HepG2 (cell line): ENCODE data around the gene ADAMTS4. TPM values are rescaled to one million over a fixed set of nuclear protein-coding genes. Genes with fewer than 3 reads are reported as not detected.

Source experiments
- ATF2 ChIP-seq: sonication (generic); formaldehyde crosslinking; IDR thresholded peaks from 2 replicates; pipeline ENCODE4 v1.4.0; 2020; ENCODE audit warnings: missing genetic modification reagents
- GATAD2A ChIP-seq: IDR thresholded peaks from 2 replicates; pipeline ENCODE4 v1.6.1; 2016
- HCFC1 ChIP-seq: fragments of 150-350 bp; IDR thresholded peaks from 2 replicates; pipeline ENCODE4 v1.6.1; 2014; ENCODE audit warnings: low read depth, low read length
- MIXL1 ChIP-seq: IDR thresholded peaks from 2 replicates; pipeline ENCODE4 v1.6.1; 2016
- MTA1 ChIP-seq: sonication (generic); formaldehyde crosslinking; IDR thresholded peaks from 2 replicates; pipeline ENCODE4 v1.4.0; 2020; ENCODE audit warnings: missing genetic modification reagents, mild to moderate bottlenecking, borderline replicate concordance
- PAF1 ChIP-seq: IDR thresholded peaks from 2 replicates; pipeline ENCODE4 v1.6.1; 2016; ENCODE audit warnings: missing genetic modification reagents, missing compliant biosample characterization
- POLR2A ChIP-seq, 2 experiments: IDR thresholded peaks; 2 replicates each; pipeline ENCODE4 v1.6.1; 2011; ENCODE audit warnings: low read depth in 2 of 2, low read length in 2 of 2, mild to moderate bottlenecking in 1 of 2, moderate library complexity in 1 of 2; ENCODE audit not compliant: insufficient read depth in 1 of 2
- SAP130 ChIP-seq: IDR thresholded peaks from 2 replicates; pipeline ENCODE4 v1.6.1; 2016; ENCODE audit warnings: low read depth
- SNRNP70 ChIP-seq: fragments of 200-400 bp; formaldehyde crosslinking; IDR thresholded peaks from 2 replicates; pipeline ENCODE4 v1.6.1; 2017; ENCODE audit warnings: mild to moderate bottlenecking, low read depth, low read length, moderate library complexity
- STAT5B ChIP-seq: sonication (generic); formaldehyde crosslinking; IDR thresholded peaks from 2 replicates; pipeline ENCODE4 v1.4.0; 2020; ENCODE audit warnings: missing genetic modification reagents
- ZBTB7B ChIP-seq: sonication (generic); formaldehyde crosslinking; IDR thresholded peaks from 2 replicates; pipeline ENCODE4 v1.4.0; 2020; ENCODE audit warnings: missing genetic modification reagents
- ZFP62 ChIP-seq: sonication (generic); formaldehyde crosslinking; IDR thresholded peaks from 2 replicates; pipeline ENCODE4 v1.4.0; 2020; ENCODE audit warnings: missing genetic modification reagents
- ZNF264 ChIP-seq: sonication (generic); formaldehyde crosslinking; IDR thresholded peaks from 2 replicates; pipeline ENCODE4 v1.4.0; 2020; ENCODE audit warnings: missing genetic modification reagents
- ZNF350 ChIP-seq: sonication (generic); formaldehyde crosslinking; IDR thresholded peaks from 2 replicates; pipeline ENCODE4 v1.4.0; 2020; ENCODE audit warnings: mild to moderate bottlenecking, low read depth, missing genetic modification reagents, borderline replicate concordance
- ZNF430 ChIP-seq: sonication (generic); formaldehyde crosslinking; IDR thresholded peaks from 2 replicates; pipeline ENCODE4 v1.9.0; 2021; ENCODE audit warnings: mild to moderate bottlenecking, missing genetic modification reagents
- ZNF441 ChIP-seq: sonication (generic); formaldehyde crosslinking; IDR thresholded peaks from 2 replicates; pipeline ENCODE4 v1.7.0; 2021; ENCODE audit warnings: missing genetic modification reagents, borderline replicate concordance
- ZNF510 ChIP-seq: sonication (generic); formaldehyde crosslinking; IDR thresholded peaks from 2 replicates; pipeline ENCODE4 v1.4.0; 2020; ENCODE audit warnings: low read depth, mild to moderate bottlenecking, missing genetic modification reagents
- ZNF556 ChIP-seq: sonication (generic); formaldehyde crosslinking; IDR thresholded peaks from 2 replicates; pipeline ENCODE4 v1.4.0; 2020; ENCODE audit warnings: mild to moderate bottlenecking, missing genetic modification reagents, borderline replicate concordance
- ZNF598 ChIP-seq: sonication (generic); formaldehyde crosslinking; IDR thresholded peaks from 2 replicates; pipeline ENCODE4 v1.5.1; 2020; ENCODE audit warnings: mild to moderate bottlenecking, missing genetic modification reagents, borderline replicate concordance
- ZNF605 ChIP-seq: sonication (generic); formaldehyde crosslinking; IDR thresholded peaks from 2 replicates; pipeline ENCODE4 v1.8.0; 2022; ENCODE audit warnings: mild to moderate bottlenecking, missing genetic modification reagents
- ZSCAN22 ChIP-seq: sonication (generic); formaldehyde crosslinking; IDR thresholded peaks from 2 replicates; pipeline ENCODE4 v1.4.0; 2020; ENCODE audit warnings: mild to moderate bottlenecking, missing genetic modification reagents
- ZSCAN30 ChIP-seq: sonication (generic); formaldehyde crosslinking; IDR thresholded peaks from 2 replicates; pipeline ENCODE4 v1.5.0; 2020; ENCODE audit warnings: mild to moderate bottlenecking, missing genetic modification reagents
- polyA plus RNA-seq, 8 experiments: library from polyadenylated mRNA; depleted of rRNA in 3 of 8; stranded (reverse) in 7 of 8; unstranded in 1 of 8; fragments of >200 nt; fragmentation: Illumina TruSeq in 4 of 8; extraction: Trizol in 4 of 8; gene quantifications; 2 replicates each; pipeline versions ENCODE4 v1.2.1 to v1.2.3, GENCODE V29; 2011 to 2016; ENCODE audit warnings: low read depth in 4 of 8, missing spikeins in 1 of 8, mixed read lengths in 1 of 8; ENCODE audit not compliant: insufficient read depth in 1 of 8
- total RNA-seq, 5 experiments: library from RNA; depleted of rRNA; stranded (reverse); fragments of >200 nt; fragmentation: Illumina TruSeq; extraction: Trizol; gene quantifications; 2 replicates each; pipeline ENCODE4 v1.2.3, GENCODE V29; 2016; ENCODE audit warnings: low read depth in 1 of 5
- TF ChIP-seq, protein P1 (sequence below): IDR thresholded peaks from 2 replicates; pipeline ENCODE4 v1.6.1; 2016; ENCODE audit warnings: low read depth, control low read depth

The ADAMTS4 gene
- total and polyA plus RNA-seq, 2 of the 13 experiments (the other 11 are each of a cell fraction or from before 2014, with no cell fraction given) = 0.51 to 1.7 TPM

DNA sequence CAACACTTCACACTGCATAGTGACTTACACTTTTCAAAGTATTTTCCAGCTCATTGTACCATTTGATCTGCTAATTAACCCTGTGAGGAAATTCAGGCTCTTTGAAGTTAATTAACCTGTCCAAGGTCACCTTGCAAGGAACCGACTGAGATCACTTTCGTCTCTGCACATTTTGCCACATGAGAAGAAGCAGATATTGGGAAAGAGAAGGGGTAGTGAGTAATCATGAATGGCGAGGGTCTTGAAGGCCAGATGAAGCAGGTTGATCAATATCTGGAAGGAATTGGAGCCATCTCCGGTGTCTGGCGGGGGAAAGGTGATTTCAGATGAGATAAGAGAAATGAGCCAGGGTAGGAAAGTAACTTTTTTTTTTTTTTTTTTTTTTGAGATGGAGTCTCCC, 21.1 kb upstream of the ADAMTS4 start (continued):
- TF ChIP-seq, protein P1, sequence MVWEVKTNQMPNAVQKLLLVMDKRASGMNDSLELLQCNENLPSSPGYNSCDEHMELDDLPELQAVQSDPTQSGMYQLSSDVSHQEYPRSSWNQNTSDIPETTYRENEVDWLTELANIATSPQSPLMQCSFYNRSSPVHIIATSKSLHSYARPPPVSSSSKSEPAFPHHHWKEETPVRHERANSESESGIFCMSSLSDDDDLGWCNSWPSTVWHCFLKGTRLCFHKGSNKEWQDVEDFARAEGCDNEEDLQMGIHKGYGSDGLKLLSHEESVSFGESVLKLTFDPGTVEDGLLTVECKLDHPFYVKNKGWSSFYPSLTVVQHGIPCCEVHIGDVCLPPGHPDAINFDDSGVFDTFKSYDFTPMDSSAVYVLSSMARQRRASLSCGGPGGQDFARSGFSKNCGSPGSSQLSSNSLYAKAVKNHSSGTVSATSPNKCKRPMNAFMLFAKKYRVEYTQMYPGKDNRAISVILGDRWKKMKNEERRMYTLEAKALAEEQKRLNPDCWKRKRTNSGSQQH (CRISPR knock-in tag) = no peak
- TF ChIP-seq SAP130 = no peak
- no peak for TF ChIP-seq STAT5B (CRISPR knock-in tag)
- TF ChIP-seq ZNF441 = peak; percentile 52; the same call in 1 of the 2 replicates
- TF ChIP-seq MIXL1 (CRISPR knock-in tag) = peak; percentile 81
- no peak for TF ChIP-seq ZNF350 (CRISPR knock-in tag)
- peak; percentile 22; the same call in 1 of the 2 replicates for TF ChIP-seq GATAD2A
- no peak for TF ChIP-seq MTA1 (CRISPR knock-in tag)
- peak; percentile 32 to 50; a peak in 2 of 4 replicates for TF ChIP-seq POLR2A (IDR thresholded peaks at IDR 0.05; ENCODE audit: insufficient read depth in 1 of 2, low read depth in 2 of 2, low read length in 2 of 2)
- no peak for TF ChIP-seq ZNF598 (CRISPR knock-in tag)
- TF ChIP-seq ZNF264 (CRISPR knock-in tag) = no peak
- peak; percentile 83; the same call in 1 of the 2 replicates for TF ChIP-seq PAF1 (CRISPR knock-in tag)
- TF ChIP-seq ZFP62 = no peak
- TF ChIP-seq ZSCAN30 (CRISPR knock-in tag) = 0 out of 2 replicates have a peak, but pooled peaks have one; percentile 18
- TF ChIP-seq ZSCAN22 = no peak
- no peak for TF ChIP-seq ZNF430 (CRISPR knock-in tag)
- TF ChIP-seq SNRNP70 = no peak
- TF ChIP-seq ZNF556 = no peak
- no peak for TF ChIP-seq HCFC1
- TF ChIP-seq ATF2 = peak; percentile 19; the same call in 1 of the 2 replicates
- 0 out of 2 replicates have a peak, but pooled peaks have one; percentile 3 for TF ChIP-seq ZNF605
- no peak for TF ChIP-seq ZBTB7B
- TF ChIP-seq ZNF510 = no peak
